ENCODE measurements around the gene FOSL2. TPM values are rescaled to one million over a fixed set of nuclear protein-coding genes. Genes with fewer than 3 reads are reported as not detected.

The FOSL2 gene
- 213 TPM for total RNA-seq

DNA sequence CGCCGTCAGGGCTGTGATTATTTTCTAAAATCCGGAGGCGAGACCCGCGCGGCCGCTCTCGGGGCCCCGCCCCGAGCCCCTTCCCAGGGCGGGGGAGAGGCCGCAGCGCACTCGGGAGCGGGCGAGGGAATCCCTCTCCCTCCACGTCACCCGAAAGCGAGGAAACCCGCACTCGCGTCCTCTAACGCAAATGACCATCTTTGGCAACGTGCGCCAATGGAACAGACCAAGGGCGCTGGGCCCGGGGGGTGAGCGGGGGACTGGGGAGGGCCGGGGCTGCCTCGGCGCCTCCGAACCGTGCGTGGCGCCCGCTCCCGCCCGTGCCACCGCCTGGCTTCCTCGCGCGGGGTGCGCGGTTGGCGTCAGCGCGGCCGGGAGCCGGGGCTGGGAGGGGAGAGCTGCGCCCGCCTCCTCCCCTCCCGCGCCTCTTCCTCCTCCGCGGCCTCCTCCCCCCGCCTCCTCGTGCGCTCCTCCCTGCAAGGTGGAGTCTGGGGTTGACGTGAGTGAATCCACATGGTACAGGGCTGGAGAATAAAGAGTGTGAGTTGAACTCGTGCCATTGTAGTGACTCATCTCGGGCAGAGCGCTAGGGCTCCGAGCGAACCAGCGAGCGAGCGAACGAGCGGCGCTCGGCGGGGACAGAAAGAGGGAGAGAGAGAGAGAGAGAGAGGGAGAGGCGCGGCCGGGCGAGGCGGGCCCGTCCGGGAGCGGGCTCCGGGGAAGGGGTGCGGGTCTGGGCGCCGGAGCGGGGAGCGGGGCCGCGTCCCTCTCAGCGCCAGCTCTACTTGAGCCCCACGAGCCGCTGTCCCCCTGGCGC, at the start of gene FOSL2:
Gene FOSL2 (plus strand): TSS at position 562 of the 817 bp plus-strand sequence. CDS start 863 bp downstream, outside the sequence.
- peak in 1 of 2 donors; percentile 99 for DNase-seq (ENCODE audit: extremely low spot score in 2 of 2)
- Histone ChIP-seq H3K4me1 (peaks cover 19% of the 10 kb centered on the region), H3K9me3 (no peaks in the 10 kb centered on the region), H3K36me3 (peaks cover 0 to 12% of the 10 kb centered on the region in 2 donors), H3K4me3 (peak within 1 kb of the TSS; percentile 89 to 93), H3K27me3 (no peaks in the 10 kb centered on the region), H3K27ac (peak within 1 kb of the TSS; percentile 100)
- TF ChIP-seq, protein P1, sequence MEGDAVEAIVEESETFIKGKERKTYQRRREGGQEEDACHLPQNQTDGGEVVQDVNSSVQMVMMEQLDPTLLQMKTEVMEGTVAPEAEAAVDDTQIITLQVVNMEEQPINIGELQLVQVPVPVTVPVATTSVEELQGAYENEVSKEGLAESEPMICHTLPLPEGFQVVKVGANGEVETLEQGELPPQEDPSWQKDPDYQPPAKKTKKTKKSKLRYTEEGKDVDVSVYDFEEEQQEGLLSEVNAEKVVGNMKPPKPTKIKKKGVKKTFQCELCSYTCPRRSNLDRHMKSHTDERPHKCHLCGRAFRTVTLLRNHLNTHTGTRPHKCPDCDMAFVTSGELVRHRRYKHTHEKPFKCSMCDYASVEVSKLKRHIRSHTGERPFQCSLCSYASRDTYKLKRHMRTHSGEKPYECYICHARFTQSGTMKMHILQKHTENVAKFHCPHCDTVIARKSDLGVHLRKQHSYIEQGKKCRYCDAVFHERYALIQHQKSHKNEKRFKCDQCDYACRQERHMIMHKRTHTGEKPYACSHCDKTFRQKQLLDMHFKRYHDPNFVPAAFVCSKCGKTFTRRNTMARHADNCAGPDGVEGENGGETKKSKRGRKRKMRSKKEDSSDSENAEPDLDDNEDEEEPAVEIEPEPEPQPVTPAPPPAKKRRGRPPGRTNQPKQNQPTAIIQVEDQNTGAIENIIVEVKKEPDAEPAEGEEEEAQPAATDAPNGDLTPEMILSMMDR (IDR thresholded peaks at IDR 0.05): no peak
- TF ChIP-seq POLR2A (IDR thresholded peaks at IDR 0.05) (peak; percentile 43 to 98), POLR2AphosphoS5 (IDR thresholded peaks at IDR 0.05; ENCODE audit: insufficient read depth in 1 of 2, low read depth in 1 of 2) (peak; percentile 95 to 99)
- intact Hi-C loops (cut with DNase I): loop anchor here (5.0 kb wide), 3 partner anchors 435 to 685 kb away; no protein-coding TSS in a partner anchor

DNA sequence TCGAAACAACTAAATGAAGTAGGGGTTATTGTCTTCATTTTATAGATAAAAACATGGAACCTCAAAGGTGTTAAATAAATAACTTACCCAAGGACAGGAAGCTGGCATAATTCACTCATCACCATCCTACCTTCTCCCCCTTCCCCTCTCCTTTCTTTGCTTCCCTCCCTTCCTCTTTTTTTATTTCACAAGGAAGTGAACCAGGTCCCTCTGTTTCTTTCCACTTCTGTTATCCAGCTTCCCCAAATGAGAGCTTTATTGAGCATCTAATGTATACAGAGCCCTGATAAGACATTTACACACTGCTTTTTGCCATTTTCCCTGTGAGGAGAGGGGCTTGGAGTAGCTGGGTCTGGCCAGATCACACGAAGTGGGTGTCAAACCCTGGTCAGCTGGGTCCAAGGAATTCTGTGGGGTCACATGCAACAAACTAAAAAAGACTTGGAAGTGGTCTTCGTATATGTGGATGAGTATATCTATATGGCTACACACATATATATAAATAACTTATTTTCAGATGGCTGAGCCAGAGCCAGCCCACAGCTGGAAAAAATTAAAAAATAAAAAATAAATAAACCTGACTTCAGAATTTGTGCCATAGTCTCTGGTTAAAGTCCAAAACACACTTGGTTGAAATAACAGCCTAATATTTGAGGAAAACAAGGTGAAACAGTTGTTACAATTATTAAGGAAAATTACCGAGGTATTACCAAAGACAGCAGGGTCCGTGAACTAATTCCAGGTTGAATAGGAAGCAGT, 49.3 kb upstream of the FOSL2 start:
- H3K27ac ChIP-seq: peak overlapping the region; percentile 82
- H3K9me3 ChIP-seq: no peaks in the 10 kb centered on the region
- H3K4me1 ChIP-seq: peaks cover 98% of the 10 kb centered on the region
- no peaks in the 10 kb centered on the region for H3K36me3 ChIP-seq
- no peak overlapping the region for H3K4me3 ChIP-seq
- no peak for DNase-seq (ENCODE audit: extremely low spot score in 2 of 2)
- intact Hi-C loops (cut with DNase I): loop anchor here (10.0 kb wide), 1 partner anchor 1999 kb away; the partner anchor contains the start of genes ADGRF3 and SELENOI
- TF ChIP-seq POLR2AphosphoS5 (IDR thresholded peaks at IDR 0.05; ENCODE audit: insufficient read depth in 1 of 2, low read depth in 1 of 2) (no peak), POLR2A (IDR thresholded peaks at IDR 0.05) (no peak)
- TF ChIP-seq, protein P1 (IDR thresholded peaks at IDR 0.05): no peak
- H3K27me3 ChIP-seq: no peaks in the 10 kb centered on the region

DNA sequence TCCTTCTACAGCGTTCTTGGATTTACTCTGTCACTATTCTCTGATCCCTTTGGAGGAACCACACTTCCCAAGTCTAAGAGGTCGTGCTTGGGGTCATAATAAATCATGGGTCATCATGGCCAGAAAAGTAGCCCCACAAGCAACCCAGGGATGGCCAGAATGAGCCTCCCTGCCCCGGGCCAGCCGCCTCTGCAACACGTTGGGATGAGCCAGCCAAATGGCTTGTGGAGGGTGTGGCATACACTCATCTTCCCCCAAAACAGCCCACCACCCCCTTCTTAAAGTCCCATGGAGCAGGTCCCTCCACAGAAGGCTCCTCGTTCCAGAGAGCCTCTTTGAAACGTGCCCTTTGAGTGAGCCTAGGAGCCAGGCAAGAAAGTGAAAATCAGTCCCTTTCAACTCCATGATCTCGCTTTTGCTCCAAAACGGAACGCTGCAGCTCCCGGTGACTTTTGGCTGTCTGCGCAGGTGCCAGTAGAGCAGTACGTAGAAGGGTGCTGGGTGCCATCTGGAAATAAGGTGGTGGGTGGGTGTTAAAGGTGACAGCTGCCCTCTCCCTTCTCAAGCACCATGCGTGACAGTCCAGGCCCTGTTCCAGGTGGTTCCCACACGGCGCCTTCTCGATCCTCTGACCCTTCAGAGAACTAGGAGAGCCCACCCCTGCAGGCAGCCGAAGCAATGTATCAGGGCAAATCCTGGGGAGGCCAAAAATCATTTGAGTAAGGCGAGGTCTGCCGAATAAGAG, 48.5 kb upstream of the FOSL2 start:
- Histone ChIP-seq H3K36me3 (no peaks in the 10 kb centered on the region), H3K27me3 (no peaks in the 10 kb centered on the region), H3K4me1 (peaks cover 91% of the 10 kb centered on the region), H3K4me3 (no peak overlapping the region), H3K27ac (peak overlapping the region; percentile 82), H3K9me3 (no peaks in the 10 kb centered on the region)
- TF ChIP-seq POLR2A (IDR thresholded peaks at IDR 0.05) (no peak), POLR2AphosphoS5 (IDR thresholded peaks at IDR 0.05; ENCODE audit: insufficient read depth in 1 of 2, low read depth in 1 of 2) (no peak)
- TF ChIP-seq, protein P1 (IDR thresholded peaks at IDR 0.05): no peak
- intact Hi-C loops (cut with DNase I): loop anchor here (10.0 kb wide), 1 partner anchor 1999 kb away; the partner anchor contains the start of genes ADGRF3 and SELENOI
- no peak for DNase-seq (ENCODE audit: extremely low spot score in 2 of 2)

DNA sequence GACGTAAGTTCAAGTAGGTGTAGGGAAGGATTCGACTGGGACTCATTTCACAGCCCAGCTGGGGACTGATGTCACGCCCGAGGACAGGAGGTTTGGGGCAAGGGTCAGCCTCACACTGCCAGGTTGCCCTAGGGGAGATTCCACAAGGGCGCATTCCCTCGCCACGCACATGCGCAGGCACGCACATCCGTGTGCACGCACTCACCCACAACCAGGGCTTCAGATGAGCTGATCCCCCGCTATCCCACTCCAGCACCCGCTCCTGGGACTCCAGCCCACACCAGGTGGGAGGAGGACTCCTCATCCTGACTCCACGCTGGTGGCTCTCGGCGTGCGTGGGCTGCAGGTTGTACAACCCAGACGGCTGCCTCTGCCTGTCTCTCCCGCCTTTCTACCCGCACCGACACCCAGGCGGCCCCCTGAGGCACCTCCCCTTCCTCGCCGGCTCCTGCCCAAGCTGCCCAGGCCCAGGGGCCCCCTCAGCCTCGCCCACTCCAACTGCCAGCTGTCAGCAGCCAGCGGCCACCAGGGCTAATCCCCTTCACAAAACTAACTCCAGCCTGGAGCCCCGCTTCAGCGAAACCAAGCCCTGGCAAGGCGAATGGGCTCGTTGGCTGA, 47.8 kb upstream of the FOSL2 start:
- peaks cover 84% of the 10 kb centered on the region for H3K4me1 ChIP-seq
- H3K9me3 ChIP-seq: no peaks in the 10 kb centered on the region
- TF ChIP-seq, protein P1 (IDR thresholded peaks at IDR 0.05): no peak
- TF ChIP-seq POLR2A (IDR thresholded peaks at IDR 0.05) (no peak), POLR2AphosphoS5 (IDR thresholded peaks at IDR 0.05; ENCODE audit: insufficient read depth in 1 of 2, low read depth in 1 of 2) (no peak)
- DNase-seq (ENCODE audit: extremely low spot score in 2 of 2): no peak
- H3K27ac ChIP-seq: peak overlapping the region; percentile 82
- H3K36me3 ChIP-seq: no peaks in the 10 kb centered on the region
- intact Hi-C loops (cut with DNase I): loop anchor here (10.0 kb wide), 1 partner anchor 2000 kb away; the partner anchor contains the start of genes ADGRF3 and SELENOI
- no peak overlapping the region for H3K4me3 ChIP-seq
- H3K27me3 ChIP-seq: no peaks in the 10 kb centered on the region

Data from vagina (tissue), 2 donors.